HG03565 (cell line): ENCODE data around the gene MUCL3.
"Not testable (repeated sequence)": the region's sequence is repeated elsewhere in the genome, so short reads cannot be mapped to it uniquely, and the experiment has no call there.

ENCODE experiments used
- ATAC-seq: cut with Tn5 transposase; IDR thresholded peaks from one replicate; pipeline ENCODE4 v1.9.1; 2021; ENCODE audit warnings: mild to moderate bottlenecking, moderate library complexity; ENCODE audit not compliant: unreplicated experiment

Gene MUCL3

GRCh38 chr6:30908700-30909099 lies 32.1 kb upstream of the MUCL3 start:
- no peak for ATAC-seq

DNA sequence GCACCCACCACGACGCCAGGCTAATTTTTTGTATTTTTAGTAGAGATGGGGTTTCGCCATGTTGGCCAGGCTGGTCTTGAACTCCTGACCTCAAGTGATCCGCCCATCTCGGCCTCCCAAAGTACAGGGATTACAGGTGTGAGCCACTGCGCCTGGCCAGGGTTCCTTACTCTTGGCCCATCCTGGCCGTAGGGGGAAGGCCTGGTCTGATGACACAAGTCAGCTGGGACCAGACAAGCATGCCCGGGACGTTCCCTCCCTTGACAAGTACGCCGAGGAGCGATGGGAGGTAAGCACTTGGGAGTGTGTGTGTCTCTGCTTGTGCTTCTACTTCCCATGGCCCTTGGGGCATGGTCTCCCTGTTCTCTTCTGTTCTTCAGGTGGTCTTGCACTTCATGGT lies 30.3 kb upstream of the MUCL3 start:
- not testable (repeated sequence) for ATAC-seq

DNA sequence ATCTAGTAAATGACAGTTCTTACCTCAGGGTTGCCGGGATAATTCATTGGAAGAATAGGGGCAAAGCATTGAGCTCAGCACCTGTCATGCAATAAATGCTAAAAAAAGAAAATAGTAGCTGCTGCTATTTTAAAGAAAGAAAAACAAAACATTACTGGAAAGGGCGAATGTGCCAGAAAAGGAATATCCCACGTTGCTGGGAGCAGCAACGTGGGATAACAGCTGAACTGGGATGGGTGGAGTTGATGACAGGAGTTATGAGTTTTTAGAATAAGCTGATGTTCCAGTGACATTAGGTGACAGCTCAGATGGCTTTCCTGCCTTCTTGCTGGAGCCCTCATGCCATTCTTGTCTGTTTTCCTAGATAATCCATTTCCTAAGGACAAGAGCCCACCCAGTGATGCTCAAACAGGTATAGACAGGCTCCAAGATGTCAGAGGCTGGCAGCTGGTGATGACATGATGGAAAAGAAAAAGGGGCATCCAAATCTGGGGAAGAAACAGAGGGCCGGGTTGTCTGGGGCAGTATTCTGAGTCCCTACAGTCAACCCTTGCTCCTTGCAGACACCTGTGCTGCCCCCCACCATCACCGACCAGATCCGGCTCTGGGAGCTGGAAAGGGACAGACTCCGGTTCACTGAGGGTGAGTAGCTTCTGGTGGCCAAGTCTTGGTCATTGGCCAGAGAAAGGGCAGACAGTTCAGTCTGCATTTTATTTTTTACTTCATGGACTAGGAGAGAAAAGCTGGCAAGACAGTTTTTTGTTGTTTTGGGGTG lies 27.8 kb upstream of the MUCL3 start:
- ATAC-seq = no peak

DNA sequence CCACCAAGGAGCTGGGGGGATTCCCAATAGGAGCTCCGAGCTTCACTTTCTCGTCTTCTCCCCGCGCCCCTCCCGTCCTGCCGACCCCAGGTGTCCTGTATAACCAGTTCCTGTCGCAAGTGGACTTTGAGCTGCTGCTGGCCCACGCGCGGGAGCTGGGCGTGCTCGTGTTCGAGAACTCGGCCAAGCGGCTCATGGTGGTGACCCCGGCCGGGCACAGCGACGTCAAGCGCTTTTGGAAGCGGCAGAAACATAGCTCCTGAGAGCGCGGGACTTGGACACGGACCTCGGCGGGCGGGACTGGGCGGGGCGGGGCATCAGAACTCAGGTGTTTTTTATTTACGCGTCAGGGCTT lies 27.1 kb upstream of the MUCL3 start:
- ATAC-seq = peak; percentile 10

- peak; percentile 85 for ATAC-seq
Measured at GRCh38 chr6:30914076-30914853, 26.5 kb upstream of the MUCL3 start, which contains the start of gene VARS2. Gene VARS2 (plus strand): TSS chr6:30914238. CDS start chr6:30914837, 599 bp downstream.

GRCh38 chr6:30914854-30915590 lies 25.8 kb upstream of the MUCL3 start:
- ATAC-seq = no peak

DNA sequence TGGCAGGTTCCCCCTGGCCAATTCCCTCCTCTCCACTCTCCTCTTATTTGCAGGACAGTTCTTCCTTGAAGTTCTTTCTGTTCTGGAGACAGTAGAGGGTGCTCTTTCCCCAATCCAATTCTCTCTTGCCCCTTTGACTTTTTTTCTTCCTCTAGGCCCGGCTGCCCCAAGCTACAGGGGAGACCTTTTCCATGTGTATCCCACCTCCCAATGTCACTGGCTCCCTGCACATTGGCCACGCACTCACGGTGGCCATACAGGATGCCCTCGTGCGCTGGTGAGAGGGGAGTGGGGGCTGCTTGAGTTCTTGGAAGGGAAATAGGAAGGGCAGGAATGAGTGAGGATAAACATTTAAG lies 25.2 kb upstream of the MUCL3 start:
- no peak for ATAC-seq

DNA sequence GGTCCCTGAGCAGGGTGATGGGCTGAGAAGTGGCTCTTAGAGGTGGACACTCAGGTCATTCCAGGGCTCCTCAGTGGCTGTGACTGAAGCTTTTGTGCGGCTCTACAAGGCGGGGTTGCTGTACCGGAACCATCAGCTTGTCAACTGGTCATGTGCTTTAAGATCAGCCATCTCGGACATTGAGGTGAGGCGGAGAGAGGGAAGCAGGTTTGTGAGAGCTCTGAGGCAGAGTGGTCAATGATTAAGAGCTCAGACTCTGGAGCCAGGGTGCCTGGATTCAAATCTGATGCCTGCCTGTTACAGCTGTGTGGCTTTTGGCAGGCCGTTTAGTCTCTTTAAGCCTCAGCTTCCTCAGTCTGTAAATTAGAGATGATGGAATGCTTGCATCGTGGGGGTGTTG lies 23.7 kb upstream of the MUCL3 start:
- no peak for ATAC-seq

- no peak for ATAC-seq
Measured at GRCh38 chr6:30917487-30917886, 23.3 kb upstream of the MUCL3 start.

DNA sequence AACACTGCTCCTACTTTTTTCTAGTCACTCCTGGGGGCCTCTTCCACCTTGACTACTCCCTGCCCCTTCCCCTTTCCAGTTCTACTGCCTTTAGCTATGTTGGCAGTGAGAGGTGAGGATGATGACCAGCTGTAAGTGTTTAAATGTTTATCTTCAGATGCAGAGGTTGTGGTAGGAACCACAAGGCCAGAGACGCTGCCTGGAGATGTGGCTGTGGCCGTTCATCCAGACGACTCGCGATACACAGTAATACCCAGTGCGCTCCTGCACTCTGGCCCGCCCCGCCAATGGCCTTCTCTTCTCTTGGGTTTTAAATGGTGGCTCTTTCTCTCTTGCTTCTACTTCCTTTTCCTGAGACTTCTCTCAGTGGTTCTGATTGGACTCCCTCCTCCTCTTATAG lies 22.1 kb upstream of the MUCL3 start:
- no peak for ATAC-seq

- ATAC-seq = no peak
Measured at GRCh38 chr6:30922447-30922852, 18.3 kb upstream of the MUCL3 start.

DNA sequence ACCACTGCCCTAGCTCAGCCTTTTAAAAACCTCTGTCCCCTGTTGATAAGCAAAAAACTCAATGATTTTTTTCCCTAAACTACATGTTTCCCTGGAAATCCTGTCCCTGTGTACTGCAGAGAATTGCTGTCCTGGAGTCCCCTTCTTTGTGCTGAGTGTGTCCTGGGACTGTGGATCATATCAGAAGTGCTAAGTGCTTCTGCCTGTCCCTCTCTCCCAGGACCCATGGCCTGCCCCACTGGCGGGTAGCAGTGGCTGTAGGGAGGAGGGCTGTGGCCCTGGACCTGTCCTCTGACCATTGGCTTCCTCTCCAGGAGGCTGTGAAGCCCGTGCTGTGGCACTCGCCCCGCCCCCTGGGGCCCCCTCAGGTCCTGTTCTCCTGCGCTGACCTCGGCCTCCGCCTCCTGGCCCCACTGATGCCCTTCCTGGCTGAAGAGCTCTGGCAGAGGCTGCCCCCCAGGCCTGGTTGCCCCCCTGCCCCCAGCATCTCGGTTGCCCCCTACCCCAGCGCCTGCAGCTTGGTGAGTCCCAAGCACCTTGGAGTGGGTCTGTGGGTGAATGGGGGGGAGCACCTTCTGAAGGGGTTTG lies 16.6 kb upstream of the MUCL3 start:
- ATAC-seq = not testable (repeated sequence)

DNA sequence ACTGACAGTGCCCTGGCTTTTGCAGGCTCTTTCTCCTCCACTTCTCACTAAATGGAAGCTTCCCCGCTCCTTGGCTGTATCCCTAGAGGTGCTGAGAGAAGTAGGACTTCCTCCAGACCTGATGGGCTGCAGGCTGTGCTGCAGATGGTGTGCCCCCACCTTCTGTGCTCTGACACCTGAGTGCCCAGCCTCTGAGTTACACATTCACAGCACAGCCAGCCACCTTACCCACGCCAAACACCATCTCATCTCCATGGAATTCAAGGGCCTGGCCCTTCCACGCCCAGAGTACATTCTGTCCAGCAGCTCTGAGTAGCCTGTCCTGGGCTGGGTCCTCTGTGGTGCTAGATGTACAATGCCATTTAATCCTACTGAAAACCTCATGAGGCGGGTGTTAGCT lies 14.1 kb upstream of the MUCL3 start:
- no peak for ATAC-seq

GRCh38 chr6:30927080-30927479 lies 13.7 kb upstream of the MUCL3 start:
- not testable (repeated sequence) for ATAC-seq

DNA sequence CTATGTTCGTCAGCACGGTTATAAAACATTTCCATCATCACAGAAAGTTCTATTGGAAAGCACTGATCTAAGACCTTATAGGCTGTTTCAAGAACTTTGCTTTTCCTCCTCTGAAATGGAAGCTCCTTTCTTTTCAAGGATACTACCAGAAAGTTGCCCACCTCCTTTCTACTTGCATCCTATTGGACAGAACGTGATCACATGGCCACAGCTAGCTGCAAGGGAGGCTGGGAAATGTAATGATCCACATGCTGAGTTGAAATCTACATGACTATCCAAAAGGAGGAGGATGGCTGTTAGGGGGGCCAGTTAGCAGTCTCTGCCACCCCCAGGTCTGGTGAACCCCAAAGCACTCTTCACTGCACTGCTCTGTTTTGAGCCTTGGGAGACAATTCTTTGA lies 12.1 kb upstream of the MUCL3 start:
- ATAC-seq = no peak

GRCh38 chr6:30930506-30930905 lies 10.3 kb upstream of the MUCL3 start:
- ATAC-seq = no peak

DNA sequence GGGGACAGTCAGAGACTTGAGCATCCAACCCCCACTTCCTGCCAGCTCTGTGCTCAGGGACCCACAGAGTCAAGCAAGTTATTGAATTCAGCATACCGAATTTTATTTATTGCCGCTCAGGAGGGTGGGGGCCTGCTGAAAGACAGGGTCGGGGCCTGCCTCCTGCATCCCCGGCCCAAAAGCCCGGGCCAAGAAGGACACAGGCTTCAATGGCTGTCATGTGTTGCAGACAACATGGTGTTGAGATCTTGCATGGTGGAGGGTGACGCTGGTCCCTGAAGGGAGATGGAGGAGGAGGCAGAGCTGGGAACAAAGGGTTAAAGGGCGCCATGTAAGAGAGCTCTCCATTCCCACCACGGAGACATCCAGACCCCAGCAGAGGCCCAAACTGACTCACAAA lies 9.5 kb upstream of the MUCL3 start:
- ATAC-seq = no peak

DNA sequence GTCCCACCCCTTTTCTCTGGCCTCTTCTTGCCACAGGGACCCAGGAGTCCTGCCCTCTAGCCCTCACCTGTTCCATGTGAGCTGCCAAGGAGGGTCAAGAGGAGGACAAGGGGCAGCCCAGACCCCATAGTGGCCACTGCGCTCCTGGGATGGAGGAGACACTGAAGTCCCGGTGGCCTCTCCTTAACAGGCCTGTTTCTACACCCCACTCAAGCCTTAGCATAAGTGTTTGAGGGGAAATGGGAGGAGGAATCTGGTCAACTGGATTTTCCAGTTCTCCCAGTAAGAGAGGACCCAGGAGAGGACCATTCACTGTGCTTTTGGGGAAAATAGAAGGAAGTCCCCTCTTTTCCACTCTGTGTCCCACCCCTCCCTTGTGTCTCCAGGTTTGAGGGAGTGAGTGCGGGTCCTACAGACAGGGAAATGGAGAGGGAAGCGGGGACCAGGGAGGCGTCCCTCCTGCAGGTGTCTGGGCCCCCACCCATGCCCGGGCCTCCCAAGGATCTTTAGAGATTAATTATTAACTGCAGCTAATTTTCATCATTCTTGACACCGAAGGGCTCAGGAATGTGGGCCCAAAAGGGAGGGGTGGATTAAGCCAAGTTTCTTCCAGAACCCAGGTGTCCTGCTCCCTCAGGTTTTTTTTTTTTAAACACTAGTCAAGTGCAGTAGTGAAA lies 8.7 kb upstream of the MUCL3 start, which contains the start of gene SFTA2:
Gene SFTA2 (minus strand): TSS at position 202 of the 677 bp plus-strand sequence. CDS start 74 bp downstream, at position 128.
- no peak for ATAC-seq

DNA sequence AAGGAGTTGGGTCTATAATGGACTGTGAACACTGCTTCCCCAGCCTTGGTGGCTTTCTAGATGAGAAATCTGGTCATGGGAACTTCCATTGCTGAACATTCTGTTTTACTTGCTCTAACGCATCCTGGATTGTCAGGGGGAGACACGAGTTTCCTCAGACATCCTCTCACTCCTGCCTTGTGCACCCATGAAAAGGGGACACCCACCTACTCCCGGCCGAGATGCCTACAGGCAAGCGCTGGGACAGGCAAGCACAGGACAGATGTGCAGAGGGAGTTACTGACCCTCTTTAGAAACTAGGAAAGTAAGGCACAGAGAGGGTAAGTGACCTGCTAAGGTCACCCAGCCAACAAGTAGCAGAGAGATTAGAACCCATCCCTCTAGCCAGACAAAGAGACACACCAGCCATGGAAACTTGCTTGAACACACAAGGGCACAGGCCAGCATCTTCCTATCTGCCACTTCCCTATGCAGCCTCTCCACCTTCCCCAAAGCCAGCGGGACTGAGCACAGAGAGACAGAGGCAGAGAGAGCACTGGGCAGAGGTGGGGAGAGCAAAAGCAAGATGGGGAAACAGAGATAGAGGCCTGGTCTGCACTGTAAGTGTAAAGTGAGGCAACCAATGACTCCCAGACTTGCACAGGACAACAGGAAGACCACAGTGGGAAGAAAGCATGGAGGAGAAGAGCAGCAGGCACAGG lies 8.0 kb upstream of the MUCL3 start:
- ATAC-seq = no peak

DNA sequence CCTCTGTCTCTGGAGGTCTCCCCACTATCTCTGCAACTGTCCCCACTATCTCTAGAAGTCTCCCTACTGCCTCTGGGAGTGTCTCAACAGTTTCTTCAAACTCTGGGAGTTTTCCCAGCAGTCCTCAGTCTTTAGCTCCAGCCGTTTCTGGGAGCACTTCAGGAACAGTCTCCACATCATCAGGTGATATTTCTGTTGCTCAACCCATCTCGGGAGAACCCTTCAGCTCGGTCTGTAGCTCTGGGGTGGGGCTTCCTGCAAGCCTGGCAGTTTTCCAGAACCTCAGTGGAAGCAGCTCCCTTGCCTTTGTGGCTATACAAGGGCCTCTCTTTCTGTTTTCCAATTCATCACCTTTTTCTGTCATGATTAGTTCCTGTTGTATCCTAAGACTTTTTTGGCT lies 5.8 kb upstream of the MUCL3 start:
- no peak for ATAC-seq
